K562 (cell line): ENCODE data around the gene TRANK1. TPM values are rescaled to one million over a fixed set of nuclear protein-coding genes. Genes with fewer than 3 reads are reported as not detected.

ENCODE experiments used
- BMI1 ChIP-seq: fragments of 150-350 bp; IDR thresholded peaks from 2 replicates; pipeline ENCODE4 v1.6.1; 2014; ENCODE audit warnings: low read length
- CCAR2 ChIP-seq: fragments of 200-400 bp; formaldehyde crosslinking; IDR thresholded peaks from 2 replicates; pipeline ENCODE4 v1.6.1; 2017; ENCODE audit warnings: mild to moderate bottlenecking, low read depth, low read length
- CEBPG ChIP-seq, 3 experiments: fragments of 200-800 bp in 1 of 3; sonication (Bioruptor generic) in 1 of 3; sonication (generic) in 1 of 3; formaldehyde crosslinking in 1 of 3; IDR thresholded peaks in 2 of 3; conservative IDR thresholded peaks in 1 of 3; 2 replicates each; pipeline versions ENCODE4 v1.6.1 to v1.8.0; 2016 to 2022; ENCODE audit warnings: missing compliant biosample characterization in 2 of 3, missing genetic modification characterization in 2 of 3, mild to moderate bottlenecking in 1 of 3, missing genetic modification reagents in 1 of 3
- DIDO1 ChIP-seq: fragments of 450-650 bp; IDR thresholded peaks from 2 replicates; pipeline ENCODE4 v1.6.1; 2016; ENCODE audit warnings: low read depth, missing biosample characterization, missing genetic modification characterization
- DPF2 ChIP-seq: fragments of 450-650 bp; IDR thresholded peaks from 2 replicates; pipeline ENCODE4 v1.6.1; 2016
- FOXP1 ChIP-seq: sonication (generic); formaldehyde crosslinking; IDR thresholded peaks from 2 replicates; pipeline ENCODE4 v1.8.0; 2022; ENCODE audit warnings: mild to moderate bottlenecking, missing genetic modification reagents
- HDAC3 ChIP-seq: fragments of 450-650 bp; IDR thresholded peaks from 2 replicates; pipeline ENCODE4 v1.6.1; 2018; ENCODE audit warnings: borderline replicate concordance, mild to moderate bottlenecking, moderate library complexity; ENCODE audit not compliant: partially characterized antibody
- KAT7 ChIP-seq: sonication (generic); formaldehyde crosslinking; IDR thresholded peaks from 2 replicates; pipeline ENCODE4 v1.8.0; 2022; ENCODE audit warnings: missing genetic modification reagents, mild to moderate bottlenecking, borderline replicate concordance
- LARP7 ChIP-seq: fragments of 450-650 bp; IDR thresholded peaks from 2 replicates; pipeline ENCODE4 v1.6.1; 2016
- MTF1 ChIP-seq: fragments of 250-450 bp; sonication (Bioruptor Pico); IDR thresholded peaks from 2 replicates; pipeline ENCODE4 v1.9.0; 2021; ENCODE audit warnings: moderate library complexity, mild to moderate bottlenecking, inconsistent platforms, borderline replicate concordance
- NBN ChIP-seq: fragments of 450-650 bp; IDR thresholded peaks from 2 replicates; pipeline ENCODE4 v1.6.1; 2016; ENCODE audit warnings: low read depth, mild to moderate bottlenecking
- SMARCA4 ChIP-seq: fragments of 450-650 bp; IDR thresholded peaks from 2 replicates; pipeline ENCODE4 v1.6.1; 2016
- TBL1XR1 ChIP-seq, 2 experiments: IDR thresholded peaks; 2 replicates each; pipeline ENCODE4 v1.6.1; 2012; ENCODE audit warnings: improper control_type of control experiment in 2 of 2, low read length in 2 of 2, mild to moderate bottlenecking in 1 of 2
- ZBTB17 ChIP-seq: fragments of 450-650 bp; formaldehyde crosslinking; IDR thresholded peaks from 2 replicates; pipeline ENCODE4 v1.4.0; 2020; ENCODE audit warnings: mild to moderate bottlenecking
- ZFP36 ChIP-seq: fragments of 150-350 bp; IDR thresholded peaks from 2 replicates; pipeline ENCODE4 v1.6.1; 2018; ENCODE audit warnings: low read length, low read depth; ENCODE audit not compliant: partially characterized antibody
- ZNF561 ChIP-seq: fragments of 450-650 bp; formaldehyde crosslinking; conservative IDR thresholded peaks from 2 replicates; pipeline ENCODE4 v1.4.0; 2020; ENCODE audit warnings: mild to moderate bottlenecking, moderate library complexity
- ZNF583 ChIP-seq: fragments of 250-450 bp; sonication (Bioruptor Pico); IDR thresholded peaks from 2 replicates; pipeline ENCODE4 v1.4.0; 2020
- ZNF695 ChIP-seq: fragments of 450-650 bp; formaldehyde crosslinking; IDR thresholded peaks from 2 replicates; pipeline ENCODE4 v1.4.0; 2020; ENCODE audit warnings: mild to moderate bottlenecking, moderate library complexity
- polyA plus RNA-seq, 8 experiments: library from polyadenylated mRNA; depleted of rRNA in 4 of 8; stranded (reverse) in 5 of 8; unstranded in 3 of 8; fragments of >200 nt; fragmentation: Nextera tagmentation in 2 of 8; fragmentation: Illumina TruSeq in 1 of 8; extraction: Ambion mirVana in 2 of 8; extraction: Trizol in 1 of 8; gene quantifications; 2 replicates each; pipeline versions ENCODE4 v1.2.1 to v1.2.3, GENCODE V29; 2011 to 2014; ENCODE audit warnings: inconsistent platforms in 1 of 8, missing spikeins in 1 of 8
- total RNA-seq, 7 experiments: library from RNA; depleted of rRNA in 6 of 7; stranded (reverse); fragments of >200 nt in 6 of 7; fragmentation: Illumina TruSeq in 2 of 7; extraction: Trizol in 2 of 7; gene quantifications; 2 replicates each; pipeline versions ENCODE4 v1.2.1 to v1.2.3, GENCODE V29; 2011 to 2021; ENCODE audit warnings: low replicate concordance in 1 of 7
- TF ChIP-seq, protein P1 (sequence below): fragments of 250-450 bp; sonication (Bioruptor Pico); IDR thresholded peaks from 2 replicates; pipeline ENCODE4 v1.5.0; 2020; ENCODE audit warnings: mild to moderate bottlenecking, borderline replicate concordance
- TF ChIP-seq, protein P2 (sequence below), 2 experiments: fragments of 450-650 bp; IDR thresholded peaks; 2 replicates each; pipeline ENCODE4 v1.6.1; 2018; ENCODE audit warnings: mild to moderate bottlenecking in 2 of 2, low read depth in 1 of 2; ENCODE audit not compliant: partially characterized antibody in 2 of 2
- TF ChIP-seq, protein P3 (sequence below): fragments of 250-450 bp; sonication (Bioruptor Pico); IDR thresholded peaks from 2 replicates; pipeline ENCODE4 v1.8.0; 2021; ENCODE audit warnings: borderline replicate concordance, mild to moderate bottlenecking, moderate library complexity; ENCODE audit not compliant: poor library complexity, severe bottlenecking

The TRANK1 gene
- total and polyA plus RNA-seq, 9 of the 15 experiments (the other 6 are each of a cell fraction or from before 2014, with no cell fraction given): 0.41 to 5.3 (median 2.1) TPM

DNA sequence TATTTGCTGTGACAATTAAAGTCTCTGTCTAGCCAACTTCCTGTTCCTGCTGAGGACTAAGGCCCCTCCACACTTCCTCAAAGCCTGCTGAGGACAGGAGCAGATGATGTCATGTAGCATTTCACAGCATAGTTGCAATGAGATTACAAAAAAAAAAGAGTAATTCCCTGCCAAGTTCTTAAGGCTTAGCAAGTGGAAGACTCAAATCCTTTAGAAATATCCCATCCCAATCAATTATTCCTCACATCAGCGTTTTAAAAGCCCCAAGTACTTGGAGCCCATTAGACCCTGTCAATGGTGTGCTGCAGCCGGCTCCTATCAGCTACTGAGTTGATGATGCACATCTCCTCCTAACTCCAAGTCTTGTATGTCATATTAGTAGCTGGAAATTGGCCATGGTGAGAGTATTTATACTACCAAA, 51.7 kb downstream of the TRANK1 start (continued):
- no peak for TF ChIP-seq MTF1
- peak; percentile 35; the same call in 1 of the 2 replicates for TF ChIP-seq NBN
- TF ChIP-seq ZNF695 (CRISPR knock-in tag): no peak
- no peak for TF ChIP-seq ZBTB17
- TF ChIP-seq, protein P1, sequence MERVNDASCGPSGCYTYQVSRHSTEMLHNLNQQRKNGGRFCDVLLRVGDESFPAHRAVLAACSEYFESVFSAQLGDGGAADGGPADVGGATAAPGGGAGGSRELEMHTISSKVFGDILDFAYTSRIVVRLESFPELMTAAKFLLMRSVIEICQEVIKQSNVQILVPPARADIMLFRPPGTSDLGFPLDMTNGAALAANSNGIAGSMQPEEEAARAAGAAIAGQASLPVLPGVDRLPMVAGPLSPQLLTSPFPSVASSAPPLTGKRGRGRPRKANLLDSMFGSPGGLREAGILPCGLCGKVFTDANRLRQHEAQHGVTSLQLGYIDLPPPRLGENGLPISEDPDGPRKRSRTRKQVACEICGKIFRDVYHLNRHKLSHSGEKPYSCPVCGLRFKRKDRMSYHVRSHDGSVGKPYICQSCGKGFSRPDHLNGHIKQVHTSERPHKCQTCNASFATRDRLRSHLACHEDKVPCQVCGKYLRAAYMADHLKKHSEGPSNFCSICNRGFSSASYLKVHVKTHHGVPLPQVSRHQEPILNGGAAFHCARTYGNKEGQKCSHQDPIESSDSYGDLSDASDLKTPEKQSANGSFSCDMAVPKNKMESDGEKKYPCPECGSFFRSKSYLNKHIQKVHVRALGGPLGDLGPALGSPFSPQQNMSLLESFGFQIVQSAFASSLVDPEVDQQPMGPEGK: no peak
- no peak for TF ChIP-seq ZNF561 (CRISPR knock-in tag)
- no peak for TF ChIP-seq LARP7
- TF ChIP-seq, protein P2, sequence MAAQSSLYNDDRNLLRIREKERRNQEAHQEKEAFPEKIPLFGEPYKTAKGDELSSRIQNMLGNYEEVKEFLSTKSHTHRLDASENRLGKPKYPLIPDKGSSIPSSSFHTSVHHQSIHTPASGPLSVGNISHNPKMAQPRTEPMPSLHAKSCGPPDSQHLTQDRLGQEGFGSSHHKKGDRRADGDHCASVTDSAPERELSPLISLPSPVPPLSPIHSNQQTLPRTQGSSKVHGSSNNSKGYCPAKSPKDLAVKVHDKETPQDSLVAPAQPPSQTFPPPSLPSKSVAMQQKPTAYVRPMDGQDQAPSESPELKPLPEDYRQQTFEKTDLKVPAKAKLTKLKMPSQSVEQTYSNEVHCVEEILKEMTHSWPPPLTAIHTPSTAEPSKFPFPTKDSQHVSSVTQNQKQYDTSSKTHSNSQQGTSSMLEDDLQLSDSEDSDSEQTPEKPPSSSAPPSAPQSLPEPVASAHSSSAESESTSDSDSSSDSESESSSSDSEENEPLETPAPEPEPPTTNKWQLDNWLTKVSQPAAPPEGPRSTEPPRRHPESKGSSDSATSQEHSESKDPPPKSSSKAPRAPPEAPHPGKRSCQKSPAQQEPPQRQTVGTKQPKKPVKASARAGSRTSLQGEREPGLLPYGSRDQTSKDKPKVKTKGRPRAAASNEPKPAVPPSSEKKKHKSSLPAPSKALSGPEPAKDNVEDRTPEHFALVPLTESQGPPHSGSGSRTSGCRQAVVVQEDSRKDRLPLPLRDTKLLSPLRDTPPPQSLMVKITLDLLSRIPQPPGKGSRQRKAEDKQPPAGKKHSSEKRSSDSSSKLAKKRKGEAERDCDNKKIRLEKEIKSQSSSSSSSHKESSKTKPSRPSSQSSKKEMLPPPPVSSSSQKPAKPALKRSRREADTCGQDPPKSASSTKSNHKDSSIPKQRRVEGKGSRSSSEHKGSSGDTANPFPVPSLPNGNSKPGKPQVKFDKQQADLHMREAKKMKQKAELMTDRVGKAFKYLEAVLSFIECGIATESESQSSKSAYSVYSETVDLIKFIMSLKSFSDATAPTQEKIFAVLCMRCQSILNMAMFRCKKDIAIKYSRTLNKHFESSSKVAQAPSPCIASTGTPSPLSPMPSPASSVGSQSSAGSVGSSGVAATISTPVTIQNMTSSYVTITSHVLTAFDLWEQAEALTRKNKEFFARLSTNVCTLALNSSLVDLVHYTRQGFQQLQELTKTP (IDR thresholded peaks at IDR 0.05; ENCODE audit: low read depth in 1 of 2, partially characterized antibody in 2 of 2): peak in 1 of 2 experiments; percentile 45
- TF ChIP-seq ZFP36: no peak
- peak; percentile 34 for TF ChIP-seq HDAC3
- no peak for TF ChIP-seq CCAR2
- peak; percentile 51; the same call in 1 of the 2 replicates for TF ChIP-seq SMARCA4
- TF ChIP-seq KAT7 (CRISPR knock-in tag): no peak
- no peak for TF ChIP-seq TBL1XR1 (IDR thresholded peaks at IDR 0.05; ENCODE audit: low read length in 2 of 2)
- TF ChIP-seq ZNF583: no peak
- no peak for TF ChIP-seq BMI1
- peak; percentile 64; the same call in 1 of the 2 replicates for TF ChIP-seq CEBPG (CRISPR knock-in tag; IDR thresholded peaks at IDR 0.05)
- peak; percentile 11 to 78; a peak in 2 of 4 replicates for TF ChIP-seq CEBPG (tag; conservative IDR thresholded peaks at IDR 0.05 in 1 of 2, IDR thresholded peaks at IDR 0.05 in 1 of 2)
- TF ChIP-seq DPF2: peak; percentile 68
- TF ChIP-seq FOXP1 (CRISPR knock-in tag): no peak
- TF ChIP-seq DIDO1 (tag): no peak
- TF ChIP-seq, protein P3, sequence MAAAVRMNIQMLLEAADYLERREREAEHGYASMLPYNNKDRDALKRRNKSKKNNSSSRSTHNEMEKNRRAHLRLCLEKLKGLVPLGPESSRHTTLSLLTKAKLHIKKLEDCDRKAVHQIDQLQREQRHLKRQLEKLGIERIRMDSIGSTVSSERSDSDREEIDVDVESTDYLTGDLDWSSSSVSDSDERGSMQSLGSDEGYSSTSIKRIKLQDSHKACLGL (CRISPR knock-in tag): no peak
